HEK293 (cell line): ENCODE measurements around the gene TANGO2.

Experiments
- ATF2 ChIP-seq: fragments of 450-650 bp; formaldehyde crosslinking; IDR thresholded peaks from 2 replicates; pipeline ENCODE4 v1.5.1; 2016; ENCODE audit warnings: missing biosample characterization, missing genetic modification characterization, low read depth
- MEIS1 ChIP-seq: sonication (generic); formaldehyde crosslinking; IDR thresholded peaks from 2 replicates; pipeline ENCODE4 v1.8.1; 2022; ENCODE audit warnings: missing genetic modification reagents, mild to moderate bottlenecking, borderline replicate concordance
- SALL2 ChIP-seq: fragments of 450-650 bp; formaldehyde crosslinking; IDR thresholded peaks from 2 replicates; pipeline ENCODE4 v1.5.0; 2017; ENCODE audit warnings: missing biosample characterization, mild to moderate bottlenecking, missing genetic modification characterization, borderline replicate concordance
- ZFP69B ChIP-seq: fragments of 450-650 bp; formaldehyde crosslinking; IDR thresholded peaks from 2 replicates; pipeline ENCODE4 v1.5.1; 2016; ENCODE audit warnings: missing biosample characterization, missing genetic modification characterization
- ZNF133 ChIP-seq: fragments of 450-650 bp; formaldehyde crosslinking; IDR thresholded peaks from 2 replicates; pipeline ENCODE4 v1.5.1; 2016; ENCODE audit warnings: missing biosample characterization, missing genetic modification characterization
- ZNF513 ChIP-seq: fragments of 450-650 bp; IDR thresholded peaks from 2 replicates; pipeline ENCODE4 v1.5.1; 2018; ENCODE audit warnings: missing biosample characterization, missing genetic modification characterization
- ZNF518A ChIP-seq: fragments of 450-650 bp; formaldehyde crosslinking; conservative IDR thresholded peaks from 2 replicates; pipeline ENCODE4 v1.5.1; 2016; ENCODE audit warnings: low read depth, missing biosample characterization, missing genetic modification characterization
- ZNF555 ChIP-seq: fragments of 450-650 bp; formaldehyde crosslinking; conservative IDR thresholded peaks from 2 replicates; pipeline ENCODE4 v1.5.1; 2017; ENCODE audit warnings: missing biosample characterization, mild to moderate bottlenecking, missing genetic modification characterization, inconsistent platforms
- ZNF560 ChIP-seq: fragments of 450-650 bp; formaldehyde crosslinking; IDR thresholded peaks from 2 replicates; pipeline ENCODE4 v1.5.1; 2017; ENCODE audit warnings: missing biosample characterization, missing genetic modification characterization, borderline replicate concordance
- ZNF707 ChIP-seq: fragments of 450-650 bp; formaldehyde crosslinking; IDR thresholded peaks from 2 replicates; pipeline ENCODE4 v1.5.1; 2016; ENCODE audit warnings: missing biosample characterization, missing genetic modification characterization
- TF ChIP-seq, protein P1 (sequence below): fragments of 450-650 bp; formaldehyde crosslinking; IDR thresholded peaks from 2 replicates; pipeline ENCODE4 v1.5.0; 2017; ENCODE audit warnings: missing biosample characterization, missing genetic modification characterization, borderline replicate concordance
- TF ChIP-seq, protein P2 (sequence below): fragments of 450-650 bp; formaldehyde crosslinking; IDR thresholded peaks from 2 replicates; pipeline ENCODE4 v1.5.1; 2016; ENCODE audit warnings: missing biosample characterization, missing genetic modification characterization
- TF ChIP-seq, protein P3 (sequence below): sonication (generic); formaldehyde crosslinking; IDR thresholded peaks from 2 replicates; pipeline ENCODE4 v1.8.1; 2022; ENCODE audit warnings: mild to moderate bottlenecking, moderate library complexity, missing genetic modification reagents

Gene TANGO2

DNA sequence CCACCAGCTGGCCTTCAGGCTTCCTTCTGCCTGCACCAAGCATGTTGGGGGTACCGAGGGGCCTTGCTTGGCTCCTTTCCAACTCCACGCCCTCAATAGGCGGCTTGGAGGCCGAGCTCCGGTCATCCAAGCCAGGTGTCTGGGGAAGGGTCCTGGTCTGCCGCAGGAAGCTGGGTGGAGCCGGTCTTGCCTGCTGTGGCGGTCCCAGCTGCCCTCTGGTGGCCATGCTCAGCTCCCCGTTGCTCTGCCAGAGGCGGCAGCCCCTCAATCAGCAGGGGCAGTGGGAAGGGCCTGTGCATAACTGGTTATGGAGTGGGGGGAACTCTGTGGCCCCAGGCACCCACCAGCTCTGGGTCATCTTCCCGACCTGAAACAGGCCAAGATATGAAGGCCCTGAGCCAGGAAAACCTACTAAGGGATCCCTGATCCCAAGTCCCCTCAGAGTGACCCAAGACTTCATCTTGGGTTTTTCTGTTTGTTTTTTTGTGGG is 7.5 kb upstream of the TANGO2 start (continued):
- TF ChIP-seq ZNF518A = no peak
- no peak for TF ChIP-seq ATF2 (tag by site-specific recombination)
- no peak for TF ChIP-seq ZNF513
- TF ChIP-seq SALL2 = no peak
- TF ChIP-seq MEIS1 (CRISPR knock-in tag) = no peak
- TF ChIP-seq ZNF133 (tag by site-specific recombination) = no peak
- TF ChIP-seq, protein P1, sequence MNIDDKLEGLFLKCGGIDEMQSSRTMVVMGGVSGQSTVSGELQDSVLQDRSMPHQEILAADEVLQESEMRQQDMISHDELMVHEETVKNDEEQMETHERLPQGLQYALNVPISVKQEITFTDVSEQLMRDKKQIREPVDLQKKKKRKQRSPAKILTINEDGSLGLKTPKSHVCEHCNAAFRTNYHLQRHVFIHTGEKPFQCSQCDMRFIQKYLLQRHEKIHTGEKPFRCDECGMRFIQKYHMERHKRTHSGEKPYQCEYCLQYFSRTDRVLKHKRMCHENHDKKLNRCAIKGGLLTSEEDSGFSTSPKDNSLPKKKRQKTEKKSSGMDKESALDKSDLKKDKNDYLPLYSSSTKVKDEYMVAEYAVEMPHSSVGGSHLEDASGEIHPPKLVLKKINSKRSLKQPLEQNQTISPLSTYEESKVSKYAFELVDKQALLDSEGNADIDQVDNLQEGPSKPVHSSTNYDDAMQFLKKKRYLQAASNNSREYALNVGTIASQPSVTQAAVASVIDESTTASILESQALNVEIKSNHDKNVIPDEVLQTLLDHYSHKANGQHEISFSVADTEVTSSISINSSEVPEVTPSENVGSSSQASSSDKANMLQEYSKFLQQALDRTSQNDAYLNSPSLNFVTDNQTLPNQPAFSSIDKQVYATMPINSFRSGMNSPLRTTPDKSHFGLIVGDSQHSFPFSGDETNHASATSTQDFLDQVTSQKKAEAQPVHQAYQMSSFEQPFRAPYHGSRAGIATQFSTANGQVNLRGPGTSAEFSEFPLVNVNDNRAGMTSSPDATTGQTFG (tag by site-specific recombination) = no peak
- TF ChIP-seq, protein P2, sequence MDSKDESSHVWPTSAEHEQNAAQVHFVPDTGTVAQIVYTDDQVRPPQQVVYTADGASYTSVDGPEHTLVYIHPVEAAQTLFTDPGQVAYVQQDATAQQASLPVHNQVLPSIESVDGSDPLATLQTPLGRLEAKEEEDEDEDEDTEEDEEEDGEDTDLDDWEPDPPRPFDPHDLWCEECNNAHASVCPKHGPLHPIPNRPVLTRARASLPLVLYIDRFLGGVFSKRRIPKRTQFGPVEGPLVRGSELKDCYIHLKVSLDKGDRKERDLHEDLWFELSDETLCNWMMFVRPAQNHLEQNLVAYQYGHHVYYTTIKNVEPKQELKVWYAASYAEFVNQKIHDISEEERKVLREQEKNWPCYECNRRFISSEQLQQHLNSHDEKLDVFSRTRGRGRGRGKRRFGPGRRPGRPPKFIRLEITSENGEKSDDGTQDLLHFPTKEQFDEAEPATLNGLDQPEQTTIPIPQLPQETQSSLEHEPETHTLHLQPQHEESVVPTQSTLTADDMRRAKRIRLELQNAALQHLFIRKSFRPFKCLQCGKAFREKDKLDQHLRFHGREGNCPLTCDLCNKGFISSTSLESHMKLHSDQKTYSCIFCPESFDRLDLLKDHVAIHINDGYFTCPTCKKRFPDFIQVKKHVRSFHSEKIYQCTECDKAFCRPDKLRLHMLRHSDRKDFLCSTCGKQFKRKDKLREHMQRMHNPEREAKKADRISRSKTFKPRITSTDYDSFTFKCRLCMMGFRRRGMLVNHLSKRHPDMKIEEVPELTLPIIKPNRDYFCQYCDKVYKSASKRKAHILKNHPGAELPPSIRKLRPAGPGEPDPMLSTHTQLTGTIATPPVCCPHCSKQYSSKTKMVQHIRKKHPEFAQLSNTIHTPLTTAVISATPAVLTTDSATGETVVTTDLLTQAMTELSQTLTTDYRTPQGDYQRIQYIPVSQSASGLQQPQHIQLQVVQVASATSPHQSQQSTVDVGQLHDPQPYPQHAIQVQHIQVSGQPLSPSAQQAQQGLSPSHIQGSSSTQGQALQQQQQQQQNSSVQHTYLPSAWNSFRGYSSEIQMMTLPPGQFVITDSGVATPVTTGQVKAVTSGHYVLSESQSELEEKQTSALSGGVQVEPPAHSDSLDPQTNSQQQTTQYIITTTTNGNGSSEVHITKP (tag by site-specific recombination) = no peak
- TF ChIP-seq ZNF560 (tag by site-specific recombination) = no peak
- TF ChIP-seq, protein P3, sequence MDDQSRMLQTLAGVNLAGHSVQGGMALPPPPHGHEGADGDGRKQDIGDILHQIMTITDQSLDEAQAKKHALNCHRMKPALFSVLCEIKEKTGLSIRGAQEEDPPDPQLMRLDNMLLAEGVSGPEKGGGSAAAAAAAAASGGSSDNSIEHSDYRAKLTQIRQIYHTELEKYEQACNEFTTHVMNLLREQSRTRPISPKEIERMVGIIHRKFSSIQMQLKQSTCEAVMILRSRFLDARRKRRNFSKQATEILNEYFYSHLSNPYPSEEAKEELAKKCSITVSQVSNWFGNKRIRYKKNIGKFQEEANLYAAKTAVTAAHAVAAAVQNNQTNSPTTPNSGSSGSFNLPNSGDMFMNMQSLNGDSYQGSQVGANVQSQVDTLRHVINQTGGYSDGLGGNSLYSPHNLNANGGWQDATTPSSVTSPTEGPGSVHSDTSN (CRISPR knock-in tag) = peak; percentile 54; the same call in 1 of the 2 replicates
- no peak for TF ChIP-seq ZNF707 (tag by site-specific recombination)
- TF ChIP-seq ZNF555 (tag by site-specific recombination) = no peak
- no peak for TF ChIP-seq ZFP69B (tag by site-specific recombination)
